Glutamatergic neuron (in vitro differentiated cells): ENCODE results near the gene ACIN1. TPM values are rescaled to one million over a fixed set of nuclear protein-coding genes. Genes with fewer than 3 reads are reported as not detected.

Experiments used
- DNase-seq: peaks from one replicate; pipeline ENCODE4 v3.0.0; 2022
- H3K27ac Mint-ChIP-seq: one replicate; pipeline ENCODE4 v1.8.0; 2020; ENCODE audit warnings: mild to moderate bottlenecking, mixed read lengths, inconsistent platforms; ENCODE audit not compliant: unreplicated experiment
- H3K27me3 Mint-ChIP-seq: one replicate; pipeline ENCODE4 v1.8.0; 2020; ENCODE audit warnings: mild to moderate bottlenecking, moderate library complexity, mixed read lengths, inconsistent platforms; ENCODE audit not compliant: unreplicated experiment
- H3K36me3 Mint-ChIP-seq: one replicate; pipeline ENCODE4 v1.8.0; 2020; ENCODE audit warnings: mild to moderate bottlenecking, mixed read lengths, inconsistent platforms; ENCODE audit not compliant: unreplicated experiment
- H3K4me1 Mint-ChIP-seq: one replicate; pipeline ENCODE4 v1.8.0; 2020; ENCODE audit warnings: mild to moderate bottlenecking, low read depth, mixed read lengths, inconsistent platforms; ENCODE audit not compliant: unreplicated experiment
- H3K4me3 Mint-ChIP-seq: one replicate; pipeline ENCODE4 v1.8.0; 2020; ENCODE audit warnings: mild to moderate bottlenecking, mixed read lengths, inconsistent platforms; ENCODE audit not compliant: unreplicated experiment
- H3K9me3 Mint-ChIP-seq: one replicate; pipeline ENCODE4 v1.8.0; 2020; ENCODE audit warnings: mild to moderate bottlenecking, moderate library complexity, mixed read lengths, inconsistent platforms; ENCODE audit not compliant: unreplicated experiment
- CTCF ChIP-seq: fragments of 200-600 bp; sonication (generic); IDR thresholded peaks from one replicate; pipeline ENCODE4 v1.5.0; 2021; ENCODE audit not compliant: partially characterized antibody, unreplicated experiment
- total RNA-seq: library from RNA; stranded (reverse); fragmentation: NEBNext Ultra II Directional; extraction: Animal tissue kit (Norgen Biotek cat#: 25700); gene quantifications from one replicate; pipeline ENCODE4 v1.2.1, GENCODE V29; 2021; ENCODE audit not compliant: unreplicated experiment

Gene ACIN1
- total RNA-seq, 1 donor from 2014 or later, result 341 TPM

GRCh38 chr14:23051141-23052057 lies 43.5 kb downstream of the ACIN1 start:
- DNase-seq, result no peak
- H3K36me3 Mint-ChIP-seq, result peaks cover 6% of the 10 kb centered on the region
- H3K4me1 Mint-ChIP-seq, result peaks cover 45% of the 10 kb centered on the region
- peaks cover 14% of the 10 kb centered on the region for H3K9me3 Mint-ChIP-seq
- peak overlapping the region; percentile 39 for H3K4me3 Mint-ChIP-seq
- peak overlapping the region; percentile 41 for H3K27ac Mint-ChIP-seq
- peaks cover 10% of the 10 kb centered on the region for H3K27me3 Mint-ChIP-seq
- TF ChIP-seq CTCF, result no peak

GRCh38 chr14:23049011-23049410 lies 45.9 kb downstream of the ACIN1 start:
- Mint-ChIP-seq H3K4me3 (no peak overlapping the region), H3K27ac (no peak overlapping the region), H3K9me3 (peaks cover 12% of the 10 kb centered on the region), H3K4me1 (peaks cover 29% of the 10 kb centered on the region), H3K36me3 (peaks cover 6% of the 10 kb centered on the region), H3K27me3 (peaks cover 9% of the 10 kb centered on the region)
- TF ChIP-seq CTCF, result no peak
- DNase-seq, result no peak

- peaks cover 6% of the 10 kb centered on the region for H3K36me3 Mint-ChIP-seq
- H3K27me3 Mint-ChIP-seq, result peaks cover 13% of the 10 kb centered on the region
- peaks cover 22% of the 10 kb centered on the region for H3K4me1 Mint-ChIP-seq
- H3K9me3 Mint-ChIP-seq, result peaks cover 13% of the 10 kb centered on the region
- H3K27ac Mint-ChIP-seq, result peak overlapping the region; percentile 15
- no peak for TF ChIP-seq CTCF
- peak overlapping the region; percentile 22 for H3K4me3 Mint-ChIP-seq
- DNase-seq, result no peak
Measured at GRCh38 chr14:23047751-23048693, 46.9 kb downstream of the ACIN1 start.

- H3K36me3 Mint-ChIP-seq, result peaks cover 6% of the 10 kb centered on the region
- H3K27ac Mint-ChIP-seq, result peak overlapping the region; percentile 15
- DNase-seq, result no peak
- H3K9me3 Mint-ChIP-seq, result peaks cover 8% of the 10 kb centered on the region
- peak overlapping the region; percentile 22 for H3K4me3 Mint-ChIP-seq
- H3K4me1 Mint-ChIP-seq, result peaks cover 15% of the 10 kb centered on the region
- H3K27me3 Mint-ChIP-seq, result peaks cover 13% of the 10 kb centered on the region
- no peak for TF ChIP-seq CTCF
Measured at GRCh38 chr14:23047034-23047634, 47.8 kb downstream of the ACIN1 start.
